Jurkat, Clone E6-1 (cell line): ENCODE measurements around the gene KRR1.
"Not testable (repeated sequence)": the region's sequence is repeated elsewhere in the genome, so short reads cannot be mapped to it uniquely, and the experiment has no call there.

Source experiments
- DNase-seq: peaks from one replicate; pipeline ENCODE4 v3.0.0-alpha.2; 2011; ENCODE audit warnings: low read depth, low spot score
- H3K4me3 ChIP-seq: 2 replicates; pipeline ENCODE4 v1.5.1; 2011; ENCODE audit warnings: mild to moderate bottlenecking, low read length, control low read depth, moderate library complexity

KRR1 gene

GRCh38 chr12:75528272-75528671 is 16.9 kb upstream of the KRR1 start:
- no peak for DNase-seq
- H3K4me3 ChIP-seq, result no peak overlapping the region

- no peak overlapping the region for H3K4me3 ChIP-seq
- peak; percentile 29 for DNase-seq
Observed at GRCh38 chr12:75526655-75527511, 15.5 kb upstream of the KRR1 start.

- no peak for DNase-seq
- H3K4me3 ChIP-seq, result no peak overlapping the region
Observed at GRCh38 chr12:75525263-75525662, 13.9 kb upstream of the KRR1 start.

GRCh38 chr12:75522124-75522523 is 10.7 kb upstream of the KRR1 start:
- not testable (repeated sequence) for H3K4me3 ChIP-seq

GRCh38 chr12:75521224-75521623 is 9.8 kb upstream of the KRR1 start:
- not testable (repeated sequence) for H3K4me3 ChIP-seq

More at GRCh38 chr12:75522124-75522523, 10.7 kb upstream of the KRR1 start:
- not testable (repeated sequence) for DNase-seq

GRCh38 chr12:75509621-75510020 is 1.8 kb downstream of the KRR1 start:
- DNase-seq, result no peak
- H3K4me3 ChIP-seq, result peak overlapping the region; percentile 97; the same call in 1 of the 2 replicates

More at GRCh38 chr12:75521224-75521623, 9.8 kb upstream of the KRR1 start:
- not testable (repeated sequence) for DNase-seq

- DNase-seq, result no peak
- H3K4me3 ChIP-seq, result no peak overlapping the region
Observed at GRCh38 chr12:75508159-75508558, 3.2 kb downstream of the KRR1 start.

GRCh38 chr12:75507086-75507485 is 4.3 kb downstream of the KRR1 start:
- H3K4me3 ChIP-seq, result no peak overlapping the region

GRCh38 chr12:75505706-75506312 is 5.6 kb downstream of the KRR1 start:
- peak; percentile 35 for DNase-seq
- no peak overlapping the region for H3K4me3 ChIP-seq

More at GRCh38 chr12:75507086-75507485, 4.3 kb downstream of the KRR1 start:
- no peak for DNase-seq

- no peak overlapping the region for H3K4me3 ChIP-seq
- DNase-seq, result no peak
Observed at GRCh38 chr12:75503866-75504265, 7.5 kb downstream of the KRR1 start.

- no peak for DNase-seq
- no peak overlapping the region for H3K4me3 ChIP-seq
Observed at GRCh38 chr12:75503459-75503858, 8.0 kb downstream of the KRR1 start.

GRCh38 chr12:75491169-75491568 is 20.2 kb downstream of the KRR1 start:
- DNase-seq, result no peak
- H3K4me3 ChIP-seq, result no peak overlapping the region

- H3K4me3 ChIP-seq, result no peak overlapping the region
- no peak for DNase-seq
Observed at GRCh38 chr12:75489613-75490210, 21.7 kb downstream of the KRR1 start.

GRCh38 chr12:75489187-75489586 is 22.2 kb downstream of the KRR1 start:
- H3K4me3 ChIP-seq, result no peak overlapping the region
- DNase-seq, result no peak

- DNase-seq, result no peak
- H3K4me3 ChIP-seq, result no peak overlapping the region
Observed at GRCh38 chr12:75488553-75488952, 22.9 kb downstream of the KRR1 start.

GRCh38 chr12:75487308-75487707 is 24.1 kb downstream of the KRR1 start:
- H3K4me3 ChIP-seq, result no peak overlapping the region
- DNase-seq, result no peak

- not testable (repeated sequence) for H3K4me3 ChIP-seq, DNase-seq
Observed at GRCh38 chr12:75484450-75484849, 27.0 kb downstream of the KRR1 start.

GRCh38 chr12:75483431-75483830 is 28.0 kb downstream of the KRR1 start:
- DNase-seq, result no peak
- no peak overlapping the region for H3K4me3 ChIP-seq

- no peak overlapping the region for H3K4me3 ChIP-seq
- DNase-seq, result no peak
Observed at GRCh38 chr12:75482646-75483045, 28.8 kb downstream of the KRR1 start.

- no peak overlapping the region for H3K4me3 ChIP-seq
Observed at GRCh38 chr12:75481774-75482173, 29.6 kb downstream of the KRR1 start.

More at GRCh38 chr12:75481774-75482173, 29.6 kb downstream of the KRR1 start:
- no peak for DNase-seq
